NB4 (cell line): ENCODE results near the gene KAT5.
"Not testable (repeated sequence)": the region's sequence is repeated elsewhere in the genome, so short reads cannot be mapped to it uniquely, and the experiment has no call there.

Experiments used
- CTCF ChIP-seq: IDR thresholded peaks from one replicate; pipeline ENCODE4 v1.5.1; 2012; ENCODE audit warnings: low read depth, low read length
- MAX ChIP-seq: IDR thresholded peaks from 2 replicates; pipeline ENCODE4 v1.6.1; 2011; ENCODE audit warnings: low read depth, low read length

GRCh38 chr11:65706303-65706763, 5.7 kb upstream of the KAT5 start:
- TF ChIP-seq CTCF = peak; percentile 51
- not testable (repeated sequence) for TF ChIP-seq MAX
